IMR-90 (cell line): ENCODE data around the gene PAQR5.
A peak's percentile ranks its signal among the peaks of the same experiment; 100 is the strongest.

ENCODE experiments used
- BHLHE40 ChIP-seq: fragments of 150-350 bp; IDR thresholded peaks from 2 replicates; pipeline ENCODE4 v1.6.1; 2016; ENCODE audit warnings: mild to moderate bottlenecking, low read depth, low read length
- CEBPB ChIP-seq: IDR thresholded peaks from 2 replicates; pipeline ENCODE4 v1.6.1; 2012; ENCODE audit warnings: low read depth, low read length, improper control_type of control experiment
- CHD1 ChIP-seq: IDR thresholded peaks from 2 replicates; pipeline ENCODE4 v1.6.1; 2012; ENCODE audit warnings: low read depth, low read length, improper control_type of control experiment
- FOS ChIP-seq: fragments of 150-350 bp; IDR thresholded peaks from 2 replicates; pipeline ENCODE4 v1.6.1; 2016; ENCODE audit warnings: low read depth, low read length
- MAFK ChIP-seq: IDR thresholded peaks from 2 replicates; pipeline ENCODE4 v1.6.1; 2012; ENCODE audit warnings: low read depth, low read length, improper control_type of control experiment
- MXI1 ChIP-seq: IDR thresholded peaks from 2 replicates; pipeline ENCODE4 v1.6.1; 2012; ENCODE audit warnings: low read depth, mild to moderate bottlenecking, low read length, moderate library complexity, borderline replicate concordance
- NFE2L2 ChIP-seq: fragments of 150-350 bp; IDR thresholded peaks from 2 replicates; pipeline ENCODE4 v1.6.1; 2016; ENCODE audit warnings: low read depth, mild to moderate bottlenecking, low read length
- POLR2A ChIP-seq: IDR thresholded peaks from 2 replicates; pipeline ENCODE4 v1.6.1; 2012; ENCODE audit warnings: mild to moderate bottlenecking, low read depth, low read length
- RAD21 ChIP-seq: IDR thresholded peaks from 2 replicates; pipeline ENCODE4 v1.6.1; 2012; ENCODE audit warnings: low read length, improper control_type of control experiment
- RCOR1 ChIP-seq: IDR thresholded peaks from 2 replicates; pipeline ENCODE4 v1.6.1; 2012; ENCODE audit warnings: mild to moderate bottlenecking, low read length, improper control_type of control experiment; ENCODE audit not compliant: insufficient replicate concordance
- RFX5 ChIP-seq: IDR thresholded peaks from 2 replicates; pipeline ENCODE4 v1.8.0; 2012; ENCODE audit warnings: low read depth, mild to moderate bottlenecking, low read length, moderate library complexity
- SMC3 ChIP-seq: fragments of 150-350 bp; IDR thresholded peaks from 2 replicates; pipeline ENCODE4 v1.6.1; 2016; ENCODE audit warnings: low read depth, mild to moderate bottlenecking, antibody characterized with exemption, low read length, moderate library complexity
- USF2 ChIP-seq: fragments of 150-350 bp; IDR thresholded peaks from 2 replicates; pipeline ENCODE4 v1.6.1; 2017; ENCODE audit warnings: mild to moderate bottlenecking, antibody characterized with exemption, low read length, low read depth
- TF ChIP-seq, protein P1 (sequence below): conservative IDR thresholded peaks from 2 replicates; pipeline ENCODE4 v1.5.1; 2012; ENCODE audit warnings: mild to moderate bottlenecking, low read depth, low read length, improper control_type of control experiment

GRCh38 chr15:69412274-69412673, 113.6 kb downstream of the PAQR5 start:
- TF ChIP-seq MAFK (0 out of 2 replicates have a peak, but pooled peaks have one; percentile 39), CEBPB (no peak), RFX5 (no peak), RAD21 (no peak), POLR2A (no peak), BHLHE40 (no peak), RCOR1 (no peak), SMC3 (no peak), MXI1 (no peak), USF2 (no peak), NFE2L2 (no peak), CHD1 (no peak), FOS (no peak)
- TF ChIP-seq, protein P1, sequence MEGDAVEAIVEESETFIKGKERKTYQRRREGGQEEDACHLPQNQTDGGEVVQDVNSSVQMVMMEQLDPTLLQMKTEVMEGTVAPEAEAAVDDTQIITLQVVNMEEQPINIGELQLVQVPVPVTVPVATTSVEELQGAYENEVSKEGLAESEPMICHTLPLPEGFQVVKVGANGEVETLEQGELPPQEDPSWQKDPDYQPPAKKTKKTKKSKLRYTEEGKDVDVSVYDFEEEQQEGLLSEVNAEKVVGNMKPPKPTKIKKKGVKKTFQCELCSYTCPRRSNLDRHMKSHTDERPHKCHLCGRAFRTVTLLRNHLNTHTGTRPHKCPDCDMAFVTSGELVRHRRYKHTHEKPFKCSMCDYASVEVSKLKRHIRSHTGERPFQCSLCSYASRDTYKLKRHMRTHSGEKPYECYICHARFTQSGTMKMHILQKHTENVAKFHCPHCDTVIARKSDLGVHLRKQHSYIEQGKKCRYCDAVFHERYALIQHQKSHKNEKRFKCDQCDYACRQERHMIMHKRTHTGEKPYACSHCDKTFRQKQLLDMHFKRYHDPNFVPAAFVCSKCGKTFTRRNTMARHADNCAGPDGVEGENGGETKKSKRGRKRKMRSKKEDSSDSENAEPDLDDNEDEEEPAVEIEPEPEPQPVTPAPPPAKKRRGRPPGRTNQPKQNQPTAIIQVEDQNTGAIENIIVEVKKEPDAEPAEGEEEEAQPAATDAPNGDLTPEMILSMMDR: no peak
